GM23338 (cell line): ENCODE data around the gene GATAD2B. TPM values are rescaled to one million over a fixed set of nuclear protein-coding genes. Genes with fewer than 3 reads are reported as not detected.
A peak's percentile ranks its signal among the peaks of the same experiment; 100 is the strongest.

Source experiments
- ATAC-seq: fragments of 200-7000 bp; cut with Tn5 transposase; 3 replicates; pipeline ENCODE4 v1.9.1; 2020
- DNase-seq: peaks from one replicate; pipeline ENCODE4 v3.0.0-alpha.2; 2015; ENCODE audit warnings: low spot score
- H2AFZ ChIP-seq: fragments of 200-600 bp; sonication (generic); 2 replicates; pipeline ENCODE4 v1.8.0; 2016; ENCODE audit warnings: antibody characterized with exemption, mild to moderate bottlenecking, moderate library complexity
- H3F3A ChIP-seq: fragments of 200-600 bp; sonication (generic); replicated peaks from 2 replicates; pipeline ENCODE4 v1.8.0; 2017; ENCODE audit warnings: antibody characterized with exemption, mixed run types, low read depth
- H3K27ac ChIP-seq: fragments of 200-600 bp; sonication (generic); 2 replicates; pipeline ENCODE4 v1.6.1; 2016; ENCODE audit warnings: low read depth
- H3K27me3 ChIP-seq: fragments of 200-600 bp; sonication (generic); 2 replicates; pipeline ENCODE4 v1.8.0; 2016; ENCODE audit warnings: mild to moderate bottlenecking, mixed run types, moderate library complexity; ENCODE audit not compliant: insufficient read depth
- H3K36me3 ChIP-seq: fragments of 200-600 bp; sonication (generic); 2 replicates; pipeline ENCODE4 v1.8.0; 2016; ENCODE audit warnings: mild to moderate bottlenecking; ENCODE audit not compliant: insufficient read depth
- H3K4me1 ChIP-seq: fragments of 200-600 bp; sonication (generic); 2 replicates; pipeline ENCODE4 v1.8.0; 2016; ENCODE audit warnings: mild to moderate bottlenecking, moderate library complexity; ENCODE audit not compliant: insufficient read depth
- H3K4me2 ChIP-seq: fragments of 200-600 bp; sonication (generic); 2 replicates; pipeline ENCODE4 v1.7.1; 2017; ENCODE audit warnings: mixed run types
- H3K4me3 ChIP-seq: fragments of 200-600 bp; sonication (generic); 2 replicates; pipeline ENCODE4 v1.6.1; 2016; ENCODE audit warnings: mixed run types
- H3K79me2 ChIP-seq: fragments of 200-600 bp; sonication (generic); replicated peaks from 2 replicates; pipeline ENCODE4 v1.8.0; 2017; ENCODE audit warnings: mild to moderate bottlenecking; ENCODE audit not compliant: insufficient read depth
- H3K9me2 ChIP-seq: fragments of 200-600 bp; sonication (generic); 2 replicates; pipeline ENCODE4 v1.8.0; 2017; ENCODE audit not compliant: insufficient read depth
- H4K20me1 ChIP-seq: fragments of 200-600 bp; sonication (generic); replicated peaks from 2 replicates; pipeline ENCODE4 v1.8.0; 2017; ENCODE audit warnings: mild to moderate bottlenecking; ENCODE audit not compliant: insufficient read depth
- H3K27ac Mint-ChIP-seq: 2 replicates; pipeline ENCODE4 v1.8.0; 2020; ENCODE audit warnings: inconsistent platforms, mild to moderate bottlenecking, moderate library complexity, mixed read lengths
- H3K27me3 Mint-ChIP-seq: 3 replicates; pipeline ENCODE4 v1.8.0; 2022; ENCODE audit warnings: low read depth, mild to moderate bottlenecking, moderate library complexity, mixed read lengths, inconsistent platforms; ENCODE audit not compliant: insufficient read depth, poor library complexity
- H3K36me3 Mint-ChIP-seq: 3 replicates; pipeline ENCODE4 v1.8.0; 2021; ENCODE audit warnings: low read depth, mild to moderate bottlenecking, inconsistent platforms, moderate library complexity, mixed read lengths
- H3K4me1 Mint-ChIP-seq: 3 replicates; pipeline ENCODE4 v1.8.0; 2020; ENCODE audit warnings: mild to moderate bottlenecking, inconsistent platforms, mixed read lengths
- H3K4me3 Mint-ChIP-seq: 3 replicates; pipeline ENCODE4 v1.8.0; 2021; ENCODE audit warnings: moderate library complexity, mild to moderate bottlenecking, inconsistent platforms, mixed read lengths
- H3K9me3 Mint-ChIP-seq: 3 replicates; pipeline ENCODE4 v1.8.0; 2020; ENCODE audit warnings: moderate library complexity, mild to moderate bottlenecking, inconsistent platforms, mixed read lengths
- CREB1 ChIP-seq: fragments of 250-450 bp; sonication (Bioruptor Pico); IDR thresholded peaks from 2 replicates; pipeline ENCODE4 v1.5.0; 2020; ENCODE audit warnings: low read depth, mild to moderate bottlenecking, moderate library complexity
- EZH2phosphoT487 ChIP-seq: fragments of 200-600 bp; sonication (generic); IDR thresholded peaks from one replicate; pipeline ENCODE4 v1.8.1; 2018; ENCODE audit warnings: antibody characterized with exemption; ENCODE audit not compliant: unreplicated experiment
- JUNB ChIP-seq: IDR thresholded peaks from one replicate; pipeline ENCODE4 v1.6.1; 2016; ENCODE audit warnings: antibody characterized with exemption; ENCODE audit not compliant: unreplicated experiment
- NANOG ChIP-seq: IDR thresholded peaks from 2 replicates; pipeline ENCODE4 v1.6.1; 2016; ENCODE audit warnings: antibody characterized with exemption, borderline replicate concordance
- STAT1 ChIP-seq: IDR thresholded peaks from one replicate; pipeline ENCODE4 v1.6.1; 2016; ENCODE audit warnings: antibody characterized with exemption; ENCODE audit not compliant: unreplicated experiment
- ZNF114 ChIP-seq: fragments of 250-450 bp; sonication (Bioruptor Pico); IDR thresholded peaks from 2 replicates; pipeline ENCODE4 v1.5.0; 2020; ENCODE audit warnings: mild to moderate bottlenecking, moderate library complexity
- polyA plus RNA-seq: library from polyadenylated mRNA; unstranded; fragments of >200 nt; fragmentation: Nextera tagmentation; extraction: Ambion mirVana; gene quantifications from 2 replicates; pipeline ENCODE4 v1.2.1, GENCODE V29; 2016
- total RNA-seq: library from RNA; depleted of rRNA; stranded (reverse); fragments of >200 nt; shearing (Covaris generic); gene quantifications from 2 replicates; pipeline ENCODE4 v1.2.3, GENCODE V29; 2014
- TF ChIP-seq, protein P1 (sequence below): IDR thresholded peaks from one replicate; pipeline ENCODE4 v1.6.1; 2018; ENCODE audit warnings: antibody characterized with exemption; ENCODE audit not compliant: unreplicated experiment
- TF ChIP-seq, protein P2 (sequence below), 2 experiments: fragments of 200-600 bp in 1 of 2; sonication (generic) in 1 of 2; conservative IDR thresholded peaks; 2 replicates each; pipeline versions ENCODE4 v1.5.1 to v1.6.1; 2016 to 2017; ENCODE audit warnings: antibody characterized with exemption in 2 of 2, low read depth in 2 of 2, mild to moderate bottlenecking in 2 of 2, moderate library complexity in 1 of 2

The GATAD2B gene
- total and polyA plus RNA-seq, 2 experiments from 2014 or later, result 5.2 to 17.8 TPM

DNA sequence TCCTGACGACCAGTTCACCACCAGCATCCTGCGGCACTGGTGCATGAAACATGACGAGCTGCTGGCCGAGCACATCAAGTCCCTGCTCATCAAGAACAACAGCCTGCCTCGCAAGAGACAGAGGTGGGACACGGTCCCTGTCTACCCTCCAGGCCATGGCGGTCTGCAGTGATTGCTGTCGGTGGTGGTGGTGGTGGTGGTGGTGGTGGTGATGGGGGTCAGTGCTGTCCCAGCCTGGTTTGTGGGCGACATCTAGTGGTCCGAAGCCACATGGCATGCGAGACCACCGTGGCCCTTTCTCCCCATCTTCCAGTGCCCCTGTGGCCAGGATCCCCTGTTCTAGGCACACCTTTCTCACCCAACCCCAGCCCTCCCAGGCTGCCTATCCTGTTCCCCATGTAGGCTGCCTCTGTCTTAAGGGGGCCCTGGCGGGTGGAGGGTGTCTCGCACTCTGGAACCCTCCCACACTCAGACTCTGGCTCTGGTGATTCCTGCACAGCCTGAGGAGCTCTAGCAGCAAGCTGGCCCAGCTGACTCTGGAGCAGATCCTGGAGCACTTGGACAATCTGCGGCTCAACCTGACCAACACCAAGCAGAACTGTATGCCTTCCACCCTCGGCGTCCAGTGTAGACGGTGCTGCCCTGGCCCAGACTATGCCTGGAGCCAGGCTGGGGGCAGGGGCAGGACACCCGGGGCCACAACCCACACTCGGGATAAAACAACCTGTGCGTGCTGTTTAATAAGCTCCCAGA, 150.8 kb downstream of the GATAD2B start (continued):
- TF ChIP-seq, protein P1, sequence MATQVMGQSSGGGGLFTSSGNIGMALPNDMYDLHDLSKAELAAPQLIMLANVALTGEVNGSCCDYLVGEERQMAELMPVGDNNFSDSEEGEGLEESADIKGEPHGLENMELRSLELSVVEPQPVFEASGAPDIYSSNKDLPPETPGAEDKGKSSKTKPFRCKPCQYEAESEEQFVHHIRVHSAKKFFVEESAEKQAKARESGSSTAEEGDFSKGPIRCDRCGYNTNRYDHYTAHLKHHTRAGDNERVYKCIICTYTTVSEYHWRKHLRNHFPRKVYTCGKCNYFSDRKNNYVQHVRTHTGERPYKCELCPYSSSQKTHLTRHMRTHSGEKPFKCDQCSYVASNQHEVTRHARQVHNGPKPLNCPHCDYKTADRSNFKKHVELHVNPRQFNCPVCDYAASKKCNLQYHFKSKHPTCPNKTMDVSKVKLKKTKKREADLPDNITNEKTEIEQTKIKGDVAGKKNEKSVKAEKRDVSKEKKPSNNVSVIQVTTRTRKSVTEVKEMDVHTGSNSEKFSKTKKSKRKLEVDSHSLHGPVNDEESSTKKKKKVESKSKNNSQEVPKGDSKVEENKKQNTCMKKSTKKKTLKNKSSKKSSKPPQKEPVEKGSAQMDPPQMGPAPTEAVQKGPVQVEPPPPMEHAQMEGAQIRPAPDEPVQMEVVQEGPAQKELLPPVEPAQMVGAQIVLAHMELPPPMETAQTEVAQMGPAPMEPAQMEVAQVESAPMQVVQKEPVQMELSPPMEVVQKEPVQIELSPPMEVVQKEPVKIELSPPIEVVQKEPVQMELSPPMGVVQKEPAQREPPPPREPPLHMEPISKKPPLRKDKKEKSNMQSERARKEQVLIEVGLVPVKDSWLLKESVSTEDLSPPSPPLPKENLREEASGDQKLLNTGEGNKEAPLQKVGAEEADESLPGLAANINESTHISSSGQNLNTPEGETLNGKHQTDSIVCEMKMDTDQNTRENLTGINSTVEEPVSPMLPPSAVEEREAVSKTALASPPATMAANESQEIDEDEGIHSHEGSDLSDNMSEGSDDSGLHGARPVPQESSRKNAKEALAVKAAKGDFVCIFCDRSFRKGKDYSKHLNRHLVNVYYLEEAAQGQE, result no peak
- TF ChIP-seq, protein P2, sequence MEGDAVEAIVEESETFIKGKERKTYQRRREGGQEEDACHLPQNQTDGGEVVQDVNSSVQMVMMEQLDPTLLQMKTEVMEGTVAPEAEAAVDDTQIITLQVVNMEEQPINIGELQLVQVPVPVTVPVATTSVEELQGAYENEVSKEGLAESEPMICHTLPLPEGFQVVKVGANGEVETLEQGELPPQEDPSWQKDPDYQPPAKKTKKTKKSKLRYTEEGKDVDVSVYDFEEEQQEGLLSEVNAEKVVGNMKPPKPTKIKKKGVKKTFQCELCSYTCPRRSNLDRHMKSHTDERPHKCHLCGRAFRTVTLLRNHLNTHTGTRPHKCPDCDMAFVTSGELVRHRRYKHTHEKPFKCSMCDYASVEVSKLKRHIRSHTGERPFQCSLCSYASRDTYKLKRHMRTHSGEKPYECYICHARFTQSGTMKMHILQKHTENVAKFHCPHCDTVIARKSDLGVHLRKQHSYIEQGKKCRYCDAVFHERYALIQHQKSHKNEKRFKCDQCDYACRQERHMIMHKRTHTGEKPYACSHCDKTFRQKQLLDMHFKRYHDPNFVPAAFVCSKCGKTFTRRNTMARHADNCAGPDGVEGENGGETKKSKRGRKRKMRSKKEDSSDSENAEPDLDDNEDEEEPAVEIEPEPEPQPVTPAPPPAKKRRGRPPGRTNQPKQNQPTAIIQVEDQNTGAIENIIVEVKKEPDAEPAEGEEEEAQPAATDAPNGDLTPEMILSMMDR (conservative IDR thresholded peaks at IDR 0.05; ENCODE audit: low read depth in 2 of 2), result peak; percentile 52 to 89; a peak in 3 of 4 replicates

DNA sequence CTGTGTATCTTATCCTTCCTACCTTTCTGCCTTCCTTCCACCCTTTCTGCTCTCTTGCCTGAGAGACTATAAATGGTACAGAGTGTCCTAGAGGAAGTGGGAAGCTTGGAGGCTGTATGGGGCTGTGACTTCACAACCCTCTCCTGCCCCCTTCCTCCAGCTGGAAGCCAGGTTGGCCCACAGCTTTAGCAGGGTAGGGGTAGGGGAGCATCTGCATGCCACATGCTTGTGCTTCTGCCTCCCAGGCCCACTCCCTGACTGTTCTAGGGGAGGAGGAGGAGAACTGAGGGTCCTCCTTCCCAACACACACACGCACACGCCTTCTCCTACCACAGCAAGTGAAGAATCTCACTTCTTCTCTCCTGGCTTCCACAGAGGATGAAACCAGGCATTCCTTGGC, 151.5 kb downstream of the GATAD2B start:
- Mint-ChIP-seq H3K4me1 (peaks cover 43% of the 10 kb centered on the region), H3K4me3 (no peak overlapping the region), H3K27me3 (peaks cover 22% of the 10 kb centered on the region), H3K36me3 (peaks cover 79% of the 10 kb centered on the region), H3K9me3 (no peaks in the 10 kb centered on the region), H3K27ac (no peak overlapping the region)
- no peaks in the 10 kb centered on the region for H3K9me2 ChIP-seq
- no peak overlapping the region for H2AFZ ChIP-seq
- H3K27ac ChIP-seq, result no peak overlapping the region
- DNase-seq (no peak), ATAC-seq (no peak)
- no peak overlapping the region for H3K4me3 ChIP-seq
- no peaks in the 10 kb centered on the region for H3K27me3 ChIP-seq
- H3K4me2 ChIP-seq, result no peak overlapping the region
- peaks cover 3% of the 10 kb centered on the region; the same call in 1 of the 2 replicates for H4K20me1 ChIP-seq
- TF ChIP-seq ZNF114 (CRISPR knock-in tag) (no peak), STAT1 (no peak), NANOG (no peak), CREB1 (CRISPR knock-in tag) (no peak), JUNB (no peak), EZH2phosphoT487 (no peak)
- TF ChIP-seq, protein P2 (conservative IDR thresholded peaks at IDR 0.05; ENCODE audit: low read depth in 2 of 2), result no peak
- no peaks in the 10 kb centered on the region for H3K79me2 ChIP-seq
- peaks cover 19% of the 10 kb centered on the region for H3F3A ChIP-seq
- H3K4me1 ChIP-seq, result peaks cover 17% of the 10 kb centered on the region
- H3K36me3 ChIP-seq, result peaks cover 20% of the 10 kb centered on the region
